T47D (cell line): ENCODE data around the gene CDK14.

Experiments
- DNase-seq, 2 experiments: peaks; one replicate each; pipeline versions ENCODE4 v3.0.0 to v3.0.0-alpha.2; 2011 to 2012; ENCODE audit warnings: low read depth in 1 of 2, low spot score in 1 of 2
- JUND ChIP-seq: IDR thresholded peaks from 2 replicates; pipeline ENCODE4 v1.6.1; 2012; ENCODE audit warnings: low read depth
- in situ Hi-C: cut with HindIII; loops from 2 replicates; pipeline ENCODE4 v1.10.0; 2016; ENCODE audit warnings: low sequenced_read_pairs, low pct_unique_long_range_greater_than_20kb

CDK14 gene

DNA sequence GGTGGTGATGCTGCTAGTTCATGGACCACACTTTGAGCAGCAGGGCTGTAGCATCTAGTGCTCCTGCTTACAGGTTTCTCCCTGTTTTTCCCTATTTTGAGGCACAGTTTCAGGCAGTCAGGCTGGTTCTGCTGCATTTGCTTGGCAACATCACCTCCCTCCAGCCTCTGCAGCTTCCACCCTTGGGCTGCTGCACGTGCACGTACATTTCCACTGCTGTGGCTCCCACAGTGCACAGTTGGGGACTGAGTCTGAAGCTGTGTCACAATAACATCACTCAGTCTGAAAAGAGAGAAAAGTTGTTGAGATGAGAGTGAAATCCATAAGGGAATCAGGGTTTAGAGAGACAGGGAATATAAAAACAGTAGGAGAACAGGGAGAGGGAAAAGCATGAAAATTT, 437.5 kb downstream of the CDK14 start:
- no peak for TF ChIP-seq JUND
- DNase-seq, result peak; percentile 2 to 19
- in situ Hi-C loops, result no loop called here

DNA sequence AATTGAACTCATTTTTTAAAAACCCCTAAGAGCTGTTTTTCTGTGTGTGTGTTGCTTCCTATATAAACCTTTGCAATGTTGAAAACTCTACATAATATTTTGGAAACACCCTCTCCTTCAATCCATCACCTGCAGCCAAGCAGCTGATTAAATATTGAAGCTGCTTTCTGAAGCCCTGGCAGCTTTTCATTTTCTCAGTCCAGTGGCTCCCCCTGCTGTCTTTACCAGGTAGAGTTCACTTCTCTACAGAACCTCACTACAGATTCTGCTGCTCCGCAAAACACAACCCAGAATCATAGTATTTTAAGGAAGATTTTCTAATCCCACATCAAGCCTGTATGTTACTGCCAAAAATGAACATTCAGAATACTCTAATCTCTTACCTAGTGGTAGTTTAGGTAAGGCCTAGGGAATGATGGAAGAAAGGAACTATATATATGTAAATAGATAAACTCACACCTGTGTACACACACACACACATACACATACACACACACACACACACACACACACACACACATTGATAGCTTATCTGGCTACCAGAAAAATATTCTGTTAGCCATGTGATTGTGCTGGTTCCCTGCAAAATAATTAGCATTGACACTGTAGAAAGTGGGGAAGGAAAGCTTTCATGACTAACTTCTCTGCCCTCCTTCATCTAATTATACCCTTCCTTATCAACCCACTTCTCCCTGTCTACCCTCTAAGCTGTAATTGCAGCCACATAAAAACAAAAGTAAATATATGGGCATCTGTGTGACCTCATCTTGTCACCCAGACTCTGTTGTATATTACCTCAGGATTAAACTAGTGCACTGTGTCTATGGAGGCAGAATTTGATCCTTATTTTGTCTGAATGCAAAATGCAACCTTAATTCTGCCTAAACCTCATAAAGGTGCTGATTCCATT, 438.6 kb downstream of the CDK14 start:
- DNase-seq, result peak; percentile 24 to 66
- no peak for TF ChIP-seq JUND
- in situ Hi-C loops, result no loop called here

DNA sequence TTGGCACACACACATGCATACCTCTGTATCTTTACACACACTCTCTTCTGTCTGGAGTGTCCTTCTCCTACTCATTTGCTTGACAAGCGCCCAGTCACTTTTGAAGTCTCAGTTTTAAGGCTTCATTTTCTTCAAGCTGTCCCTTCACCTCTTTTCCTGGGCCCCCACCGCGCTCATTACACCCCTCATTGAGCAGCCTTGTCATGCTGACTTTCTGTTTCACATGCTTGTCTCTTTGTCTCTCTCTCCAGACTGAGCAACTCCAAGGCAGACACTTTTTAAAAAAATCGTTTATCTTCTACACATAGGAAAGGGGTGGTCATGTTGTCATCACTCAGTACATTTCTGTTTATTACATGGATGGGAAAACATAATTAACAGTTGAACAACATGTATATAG, 442.9 kb downstream of the CDK14 start:
- in situ Hi-C loops, result no loop called here
- no peak for TF ChIP-seq JUND
- DNase-seq, result no peak

DNA sequence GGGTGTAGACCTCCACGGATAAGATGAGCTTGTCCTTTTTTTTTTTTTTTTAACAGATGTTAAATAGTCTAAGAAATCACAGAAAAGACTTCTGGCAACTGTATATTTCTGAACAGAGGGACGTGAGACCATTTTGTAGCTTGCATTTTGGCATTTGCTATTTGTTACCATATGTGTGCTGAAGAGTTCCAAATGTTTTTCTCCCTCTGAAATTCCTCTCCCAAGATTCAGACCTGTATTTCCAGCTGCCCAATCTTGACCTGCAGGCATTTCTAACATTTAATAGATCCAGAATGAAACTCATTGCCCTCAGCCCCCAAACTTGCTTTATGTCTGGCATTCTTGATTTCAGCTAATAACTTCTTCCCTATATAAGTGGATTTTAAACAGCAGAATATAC, 445.0 kb downstream of the CDK14 start:
- TF ChIP-seq JUND, result no peak
- in situ Hi-C loops, result no loop called here
- no peak for DNase-seq

GRCh38 chr7:91041901-91042484, 445.9 kb downstream of the CDK14 start:
- in situ Hi-C loops, result no loop called here
- TF ChIP-seq JUND, result no peak
- no peak for DNase-seq

GRCh38 chr7:91043186-91043585, 447.1 kb downstream of the CDK14 start:
- TF ChIP-seq JUND, result no peak
- no peak for DNase-seq
- in situ Hi-C loops, result no loop called here

- no peak for TF ChIP-seq JUND
- DNase-seq, result no peak
- in situ Hi-C loops, result no loop called here
Measured at GRCh38 chr7:91043924-91044645, 448.0 kb downstream of the CDK14 start.

DNA sequence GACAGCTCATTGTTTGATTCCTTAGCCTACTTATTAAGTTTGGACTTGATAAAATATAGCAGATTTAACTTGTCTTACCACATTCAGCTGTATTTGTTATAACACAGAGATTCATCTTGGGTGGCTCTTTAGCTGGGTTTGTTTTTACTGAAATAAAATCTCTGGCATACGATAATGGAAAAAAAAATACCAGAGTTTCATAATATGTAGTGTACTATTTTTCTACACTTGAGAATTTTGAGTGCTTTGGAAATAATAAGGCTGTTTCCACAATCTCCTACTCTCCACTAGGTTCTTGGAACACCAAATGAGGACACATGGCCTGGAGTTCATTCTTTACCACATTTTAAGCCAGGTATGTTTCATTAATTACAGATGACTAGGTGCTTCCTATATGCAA, 449.5 kb downstream of the CDK14 start:
- DNase-seq, result no peak
- no peak for TF ChIP-seq JUND
- in situ Hi-C loops, result no loop called here

GRCh38 chr7:91046322-91047089, 450.4 kb downstream of the CDK14 start:
- DNase-seq, result no peak
- no peak for TF ChIP-seq JUND
- in situ Hi-C loops, result no loop called here

DNA sequence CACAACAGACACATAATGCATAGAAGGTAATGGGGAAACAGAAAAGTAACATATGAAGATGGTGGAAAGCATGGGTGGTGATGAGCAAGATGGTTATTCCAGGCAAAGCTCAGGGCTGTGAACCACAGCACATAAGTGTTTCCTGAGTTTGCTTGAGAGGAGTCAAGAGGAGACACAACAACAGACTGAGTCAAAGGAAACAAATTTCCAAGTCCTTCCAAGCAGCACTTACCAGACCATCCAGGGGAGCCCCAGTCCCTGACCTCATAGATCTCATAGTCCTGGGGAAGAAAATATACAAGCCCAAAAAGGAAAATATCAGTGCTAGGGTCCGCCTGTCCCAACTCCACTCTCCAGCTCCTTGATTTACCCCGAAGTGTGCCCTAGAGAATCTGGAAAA, 451.5 kb downstream of the CDK14 start:
- in situ Hi-C loops, result no loop called here
- TF ChIP-seq JUND, result no peak

GRCh38 chr7:91050677-91051076, 454.6 kb downstream of the CDK14 start:
- DNase-seq, result no peak
- TF ChIP-seq JUND, result no peak
- in situ Hi-C loops, result no loop called here

More for the DNA sequence above, 451.5 kb downstream of the CDK14 start:
- DNase-seq, result no peak

- DNase-seq, result no peak
- in situ Hi-C loops, result no loop called here
- no peak for TF ChIP-seq JUND
Measured at GRCh38 chr7:91051966-91052365, 455.8 kb downstream of the CDK14 start.
